ENCODE data around the gene NRN1L. TPM values are rescaled to one million over a fixed set of nuclear protein-coding genes. Genes with fewer than 3 reads are reported as not detected.
A peak's percentile ranks its signal among the peaks of the same experiment; 100 is the strongest.

Gene NRN1L
- total and polyA plus RNA-seq, 2 donors from 2014 or later, result 1.1 to 1.2 TPM

GRCh38 chr16:67885545-67885944 is 860 bp downstream of the NRN1L start:
- H3K4me1 ChIP-seq (ENCODE audit: control insufficient read depth in 2 of 3, insufficient read depth in 2 of 3, low read depth in 1 of 3, low read length in 3 of 3), result no peaks in the 10 kb centered on the region
- FAIRE-seq, result no peak
- no peaks in the 10 kb centered on the region for H3K27me3 ChIP-seq (ENCODE audit: control insufficient read depth, insufficient read depth, low read length)
- TF ChIP-seq CTCF (IDR thresholded peaks at IDR 0.05; ENCODE audit: borderline replicate concordance, extremely low read depth, insufficient read depth), result no peak
- H3K9me3 ChIP-seq (ENCODE audit: control insufficient read depth in 2 of 3, insufficient read depth in 1 of 3, low read length in 3 of 3), result no peaks in the 10 kb centered on the region
- no peak overlapping the region for H3K4me3 ChIP-seq (ENCODE audit: low read length in 3 of 3)
- DNase-seq, result no peak
- H3K9ac ChIP-seq (ENCODE audit: low read length in 3 of 3), result no peak overlapping the region
- intact Hi-C loops (cut with DNase I), result no loop called here
- H3K36me3 ChIP-seq (ENCODE audit: control insufficient read depth in 2 of 3, insufficient read depth in 3 of 3, low read length in 3 of 3), result peaks cover 0 to 33% (median 21%) of the 10 kb centered on the region in 3 donors
- no peak overlapping the region for H3K27ac ChIP-seq (ENCODE audit: low read depth in 2 of 2, low read length in 2 of 2)

GRCh38 chr16:67885976-67886375 is 1.3 kb downstream of the NRN1L start:
- Histone ChIP-seq H3K4me3 (ENCODE audit: low read length in 3 of 3) (no peak overlapping the region), H3K36me3 (ENCODE audit: control insufficient read depth in 2 of 3, insufficient read depth in 3 of 3, low read length in 3 of 3) (peaks cover 0 to 29% (median 17%) of the 10 kb centered on the region in 3 donors), H3K27me3 (ENCODE audit: control insufficient read depth, insufficient read depth, low read length) (no peaks in the 10 kb centered on the region), H3K9ac (ENCODE audit: low read length in 3 of 3) (no peak overlapping the region), H3K27ac (ENCODE audit: low read depth in 2 of 2, low read length in 2 of 2) (no peak overlapping the region), H3K9me3 (ENCODE audit: control insufficient read depth in 2 of 3, insufficient read depth in 1 of 3, low read length in 3 of 3) (no peaks in the 10 kb centered on the region), H3K4me1 (ENCODE audit: control insufficient read depth in 2 of 3, insufficient read depth in 2 of 3, low read depth in 1 of 3, low read length in 3 of 3) (no peaks in the 10 kb centered on the region)
- peak in 1 of 5 donors; percentile 65 for DNase-seq
- no peak for TF ChIP-seq CTCF (IDR thresholded peaks at IDR 0.05; ENCODE audit: borderline replicate concordance, extremely low read depth, insufficient read depth)
- intact Hi-C loops (cut with DNase I), result no loop called here
- FAIRE-seq, result no peak

DNA sequence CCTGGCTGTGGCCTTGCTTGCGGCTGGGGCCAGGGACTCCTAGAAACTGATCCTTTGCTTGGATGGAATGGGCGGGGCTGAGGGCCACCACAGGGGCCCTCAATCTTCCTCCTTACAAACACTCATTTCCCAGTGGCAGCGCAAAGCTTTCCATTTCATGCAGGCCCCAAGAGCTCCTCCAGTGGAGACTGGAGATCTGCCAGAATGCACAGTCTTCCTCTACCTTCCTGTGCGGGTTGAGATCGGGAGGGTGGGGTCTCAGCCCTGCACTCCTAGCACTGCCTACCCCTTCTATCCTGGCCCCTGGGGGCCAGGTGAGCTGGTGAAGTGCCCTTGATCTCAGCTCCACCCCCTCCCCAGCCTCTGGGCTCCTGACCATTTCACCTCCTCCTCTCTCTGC is 1.7 kb downstream of the NRN1L start:
- intact Hi-C loops (cut with DNase I), result no loop called here
- H3K9me3 ChIP-seq (ENCODE audit: control insufficient read depth in 2 of 3, insufficient read depth in 1 of 3, low read length in 3 of 3), result no peaks in the 10 kb centered on the region
- TF ChIP-seq CTCF (IDR thresholded peaks at IDR 0.05; ENCODE audit: borderline replicate concordance, extremely low read depth, insufficient read depth), result no peak
- H3K27me3 ChIP-seq (ENCODE audit: control insufficient read depth, insufficient read depth, low read length), result no peaks in the 10 kb centered on the region
- FAIRE-seq, result no peak
- H3K27ac ChIP-seq (ENCODE audit: low read depth in 2 of 2, low read length in 2 of 2), result no peak overlapping the region
- peaks cover 0 to 24% (median 13%) of the 10 kb centered on the region in 3 donors for H3K36me3 ChIP-seq (ENCODE audit: control insufficient read depth in 2 of 3, insufficient read depth in 3 of 3, low read length in 3 of 3)
- no peak overlapping the region for H3K9ac ChIP-seq (ENCODE audit: low read length in 3 of 3)
- H3K4me1 ChIP-seq (ENCODE audit: control insufficient read depth in 2 of 3, insufficient read depth in 2 of 3, low read depth in 1 of 3, low read length in 3 of 3), result no peaks in the 10 kb centered on the region
- no peak overlapping the region for H3K4me3 ChIP-seq (ENCODE audit: low read length in 3 of 3)
- DNase-seq, result no peak

DNA sequence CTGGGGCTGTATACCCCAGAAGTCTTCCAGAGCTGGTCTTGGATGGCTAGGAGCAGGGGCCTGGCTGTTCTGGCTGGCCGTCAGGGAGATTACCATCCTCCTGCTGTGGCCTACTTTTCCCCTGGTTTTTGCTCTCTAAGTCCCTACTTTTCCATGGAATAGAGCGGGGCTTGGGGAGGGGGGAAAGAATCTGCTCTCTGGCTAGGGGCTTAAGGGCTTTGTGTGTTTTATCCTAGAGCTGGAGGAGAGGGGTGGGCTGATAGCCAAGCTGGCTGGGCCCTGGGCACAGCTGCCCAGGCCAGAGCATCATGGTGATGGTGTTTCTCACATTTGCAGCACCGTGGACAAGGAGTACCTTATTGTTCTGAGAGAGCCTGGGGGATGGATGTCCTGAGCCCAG is 3.6 kb downstream of the NRN1L start:
- no peaks in the 10 kb centered on the region for H3K27me3 ChIP-seq (ENCODE audit: control insufficient read depth, insufficient read depth, low read length)
- no peak for TF ChIP-seq CTCF (IDR thresholded peaks at IDR 0.05; ENCODE audit: borderline replicate concordance, extremely low read depth, insufficient read depth)
- DNase-seq (no peak), FAIRE-seq (no peak)
- intact Hi-C loops (cut with DNase I), result no loop called here
- H3K27ac ChIP-seq (ENCODE audit: low read depth in 2 of 2, low read length in 2 of 2), result no peak overlapping the region
- H3K9ac ChIP-seq (ENCODE audit: low read length in 3 of 3), result no peak overlapping the region
- H3K36me3 ChIP-seq (ENCODE audit: control insufficient read depth in 2 of 3, insufficient read depth in 3 of 3, low read length in 3 of 3), result peaks cover 0 to 6% (median 0%) of the 10 kb centered on the region in 3 donors
- no peaks in the 10 kb centered on the region for H3K4me1 ChIP-seq (ENCODE audit: control insufficient read depth in 2 of 3, insufficient read depth in 2 of 3, low read depth in 1 of 3, low read length in 3 of 3)
- no peak overlapping the region for H3K4me3 ChIP-seq (ENCODE audit: low read length in 3 of 3)
- H3K9me3 ChIP-seq (ENCODE audit: control insufficient read depth in 2 of 3, insufficient read depth in 1 of 3, low read length in 3 of 3), result no peaks in the 10 kb centered on the region

Measured in kidney (tissue), 14 donors.